NCI-H1694 treated with DMSO at 0.1 percent for 48 hours (cell line): ENCODE data around the gene THSD4.

Experiments used
- DNase-seq: peaks from one replicate; lab custom pipeline; 2025; lab: John Stamatoyannopoulos, UW

THSD4 gene

DNA sequence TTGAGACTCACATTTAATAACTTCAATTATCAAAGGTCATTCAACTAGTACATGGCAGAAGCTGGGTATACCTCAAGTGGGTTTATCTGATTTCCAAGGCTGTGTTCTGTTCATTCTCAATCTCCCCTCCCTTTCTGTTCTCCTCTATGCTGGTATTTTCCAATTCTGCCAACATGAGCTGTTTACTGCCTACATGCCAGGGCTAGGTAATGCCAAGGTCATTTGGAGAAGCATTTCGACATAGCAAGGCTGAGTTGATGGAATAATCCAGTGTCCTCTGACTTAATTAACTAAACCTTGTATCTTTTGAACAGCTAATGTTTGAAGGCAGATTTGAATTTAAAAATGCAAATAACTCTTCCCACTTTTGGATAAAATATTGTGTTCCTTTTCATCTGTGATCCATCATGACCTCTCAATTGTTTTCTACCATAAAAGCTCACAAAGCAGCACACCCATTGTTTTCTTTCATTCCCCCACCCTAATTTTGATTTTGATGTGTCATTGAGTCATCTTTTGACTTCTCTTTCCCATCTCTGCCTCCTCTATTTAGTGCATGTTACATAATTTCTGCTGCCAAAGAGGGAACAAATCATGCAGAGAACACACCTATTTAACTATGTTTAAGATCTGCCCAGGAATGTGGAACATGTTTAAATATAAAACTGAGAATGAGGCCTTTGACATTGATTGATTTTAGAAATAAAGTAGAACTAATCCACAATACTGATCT is 386.2 kb downstream of the THSD4 start:
- no peak for DNase-seq

DNA sequence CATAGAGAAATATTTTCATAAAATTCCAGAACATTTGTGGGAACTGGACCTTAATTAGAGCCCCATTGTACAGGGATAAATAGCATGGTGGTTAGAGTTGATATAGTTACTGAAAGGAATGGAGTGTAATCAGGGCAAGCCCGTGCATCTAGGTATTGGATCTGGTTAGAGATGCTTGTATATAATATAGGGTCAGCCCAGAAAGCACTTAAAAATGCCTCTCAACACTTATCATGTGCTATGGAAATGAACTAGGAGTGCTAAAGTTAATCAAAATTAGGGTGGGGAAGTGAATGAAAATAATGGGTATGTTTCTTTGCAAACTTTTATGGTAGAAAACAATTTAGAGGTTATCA is 386.8 kb downstream of the THSD4 start:
- no peak for DNase-seq

DNA sequence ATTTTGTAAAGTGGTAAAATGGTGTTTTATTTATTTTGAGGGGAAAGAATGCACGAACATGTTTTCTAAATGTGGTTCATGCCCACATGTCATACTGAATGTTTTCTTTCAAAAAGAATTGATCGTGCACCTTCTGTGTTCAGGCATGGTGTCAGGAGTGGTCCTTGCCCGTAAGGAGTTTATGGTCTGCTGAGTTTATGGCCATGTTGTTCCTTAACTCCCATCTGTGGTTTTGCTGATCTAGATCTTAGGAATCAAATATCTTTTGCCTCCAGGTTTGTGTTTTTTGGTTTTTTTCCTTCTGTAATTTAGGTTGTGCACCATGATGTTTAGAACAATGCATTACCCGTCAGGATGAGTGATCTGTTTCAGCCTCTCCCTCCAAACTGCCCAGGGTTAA is 390.7 kb downstream of the THSD4 start:
- DNase-seq = no peak

DNA sequence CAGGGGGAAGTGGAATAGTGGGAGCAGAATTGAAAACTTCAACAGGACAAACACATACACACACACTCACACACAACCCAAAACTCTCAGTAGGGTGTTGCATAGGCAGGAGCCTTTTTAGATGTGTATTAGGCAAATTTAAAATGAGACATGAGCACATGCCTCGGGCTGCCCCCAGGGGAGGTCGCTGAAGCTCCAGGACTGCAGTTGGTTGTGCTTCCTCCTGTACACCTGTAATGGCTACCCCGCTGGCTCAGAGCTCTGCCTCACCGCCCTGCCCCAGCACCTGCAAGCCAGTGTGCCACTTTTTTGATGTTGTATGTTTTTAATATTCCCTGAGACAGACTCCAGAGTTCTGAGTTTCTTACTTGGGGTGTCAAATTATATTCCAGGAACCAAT is 391.7 kb downstream of the THSD4 start:
- DNase-seq = no peak

DNA sequence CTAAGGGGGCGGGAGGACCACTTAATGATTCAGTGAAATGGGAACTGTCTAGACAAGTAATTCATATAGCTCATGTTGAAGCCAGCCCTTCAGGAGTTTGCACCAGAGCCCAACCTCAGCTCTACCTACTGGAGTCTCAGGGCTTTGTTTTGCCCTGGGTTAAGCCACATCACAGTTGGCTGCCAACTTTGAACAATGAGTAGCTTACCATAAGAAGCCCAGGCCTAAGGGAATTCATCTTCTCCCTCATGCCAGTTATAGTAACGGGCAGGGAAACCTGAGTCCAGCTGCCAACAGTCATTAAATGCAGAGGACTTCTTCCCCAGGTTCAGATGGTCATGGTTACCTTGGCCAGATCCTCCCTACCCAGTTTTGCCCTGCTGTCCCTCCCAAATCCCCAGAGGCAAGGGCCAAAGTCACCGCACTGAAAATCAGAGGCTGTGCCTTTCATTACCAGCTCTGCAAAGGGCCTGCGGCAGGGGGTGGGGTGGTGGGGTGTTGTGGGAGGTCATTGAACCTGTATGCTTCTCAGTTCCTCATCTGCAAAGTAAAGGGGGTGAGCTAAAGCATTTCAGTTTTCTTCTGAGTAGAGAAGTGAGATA is 392.9 kb downstream of the THSD4 start:
- no peak for DNase-seq

DNA sequence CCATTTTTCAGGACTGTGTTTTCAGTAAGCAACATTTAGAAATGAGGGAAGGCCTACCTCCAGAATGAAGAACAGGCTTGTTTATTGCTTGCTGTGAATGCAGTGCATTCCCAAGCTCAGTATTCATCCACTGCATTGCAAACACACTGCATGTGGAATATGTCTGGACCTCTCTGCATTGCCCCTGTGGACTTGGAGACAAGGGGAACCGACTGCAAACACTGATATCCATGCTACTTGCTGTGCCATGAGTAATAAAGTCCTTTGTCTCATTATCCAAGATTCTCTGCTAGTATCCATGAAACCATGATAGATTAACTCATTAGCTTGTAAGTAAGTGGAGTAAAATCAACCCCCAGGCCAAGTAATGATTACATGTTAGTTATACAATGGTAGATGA is 393.9 kb downstream of the THSD4 start:
- no peak for DNase-seq

DNA sequence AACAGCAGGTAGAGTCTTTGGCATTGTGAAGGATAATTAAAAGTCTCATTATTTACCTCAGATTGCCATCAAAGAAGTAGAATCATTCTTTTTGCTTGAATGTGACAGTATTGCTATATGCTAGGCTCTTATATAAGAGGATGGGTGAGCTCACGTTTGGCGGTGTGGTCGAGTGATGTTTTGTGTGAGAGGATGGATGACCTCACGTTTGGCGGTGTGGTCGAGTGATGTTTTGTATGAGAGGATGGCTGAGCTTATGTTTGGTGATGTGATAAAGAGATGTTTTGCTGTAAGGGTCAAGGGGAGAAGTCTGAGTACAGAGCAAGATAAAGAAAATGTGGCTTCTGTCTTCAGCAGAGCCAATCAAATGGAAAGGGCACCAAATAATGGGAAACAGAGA is 395.5 kb downstream of the THSD4 start:
- no peak for DNase-seq

DNA sequence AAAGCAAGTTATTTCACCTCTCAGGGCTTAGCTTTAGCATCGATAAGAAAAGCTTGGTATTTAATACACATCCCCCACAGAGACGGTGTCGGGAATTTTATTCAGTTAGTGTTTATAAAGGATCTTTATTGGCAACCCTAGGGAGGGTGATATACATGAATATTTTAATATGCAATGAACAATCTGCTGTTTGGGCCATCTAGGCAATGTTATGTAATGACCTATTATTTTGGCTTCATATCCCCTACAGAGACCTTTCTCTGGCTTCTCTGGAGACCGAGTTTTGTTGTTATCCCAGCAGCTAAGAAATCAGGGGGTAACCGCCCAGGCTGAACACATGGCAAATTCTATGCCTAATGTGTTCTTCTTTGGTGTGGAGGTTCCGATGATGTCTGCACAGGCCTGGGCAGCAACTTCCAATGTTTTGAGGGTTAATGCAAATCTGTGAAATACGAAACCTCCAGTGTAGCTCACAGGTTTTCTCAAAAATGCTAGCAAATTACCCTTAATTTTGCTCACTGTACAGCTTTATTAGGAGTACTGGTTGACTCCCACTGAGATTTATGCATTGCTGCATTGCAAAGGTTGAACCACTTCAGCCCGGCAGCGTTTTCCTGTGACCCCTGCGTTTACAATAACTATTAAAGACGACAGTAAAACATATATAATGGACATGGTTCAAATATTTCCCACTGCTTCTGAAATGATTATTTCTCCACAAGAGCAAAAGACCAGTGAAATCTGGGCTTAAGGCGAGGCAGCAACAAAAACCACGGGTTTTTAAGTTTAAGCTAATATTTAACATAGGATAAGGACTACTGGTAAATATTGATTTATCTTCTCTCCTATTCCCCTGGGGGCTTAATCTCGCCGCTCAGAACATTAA is 396.8 kb downstream of the THSD4 start:
- DNase-seq = no peak

DNA sequence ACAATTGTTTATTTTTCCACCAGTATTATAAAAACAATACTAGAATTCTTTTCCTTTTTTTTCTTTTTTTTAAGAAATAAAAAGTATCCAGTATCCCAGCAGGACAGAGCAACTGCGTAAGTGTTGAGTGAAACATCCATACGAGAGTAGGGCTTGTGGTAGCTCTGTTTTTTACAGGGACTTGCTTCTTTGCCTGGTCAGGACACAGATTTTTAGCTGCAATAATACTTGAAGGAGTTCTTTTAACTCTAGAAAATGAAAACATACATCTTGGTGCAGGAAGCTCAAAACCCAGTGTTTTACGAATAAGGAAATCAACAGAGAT is 397.4 kb downstream of the THSD4 start:
- DNase-seq = no peak

DNA sequence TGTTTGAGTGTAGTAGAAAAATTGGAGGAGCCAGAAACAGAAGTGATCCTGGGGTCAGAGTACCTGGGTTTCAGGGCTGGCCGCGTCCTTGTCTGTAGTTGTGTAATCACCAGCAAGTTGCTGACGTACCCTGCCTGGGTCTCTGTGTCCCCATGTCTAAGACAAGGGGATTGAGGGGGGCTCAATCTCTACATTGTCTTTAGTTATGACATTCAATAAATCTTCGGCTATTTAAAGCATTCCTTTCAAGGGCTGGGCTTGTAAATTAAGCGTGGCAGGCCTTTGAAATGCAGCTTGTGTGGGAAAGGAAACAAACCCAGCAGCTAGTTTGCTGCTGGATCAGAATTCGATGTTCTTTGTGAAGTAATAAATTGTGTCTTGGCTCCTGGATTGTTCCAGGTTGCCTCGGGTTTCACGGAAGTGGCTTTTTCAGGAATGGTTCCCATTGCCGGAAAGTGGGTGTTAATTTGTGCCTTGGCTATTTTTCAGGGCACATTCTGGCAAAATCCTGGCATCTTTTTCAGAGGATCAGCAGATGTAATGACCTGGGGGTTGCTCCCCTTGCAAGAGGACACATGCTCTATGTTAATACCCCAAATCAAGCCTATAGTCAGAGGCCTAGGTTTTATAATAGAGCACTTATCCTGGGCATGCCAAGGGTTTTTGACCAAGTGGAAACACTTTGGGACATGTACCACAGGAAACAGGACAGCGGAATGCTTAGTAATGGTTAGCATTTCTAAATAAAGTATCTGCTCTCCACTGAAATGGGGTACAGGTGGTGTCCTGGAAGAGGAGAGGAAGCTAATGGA is 400.3 kb downstream of the THSD4 start:
- no peak for DNase-seq

DNA sequence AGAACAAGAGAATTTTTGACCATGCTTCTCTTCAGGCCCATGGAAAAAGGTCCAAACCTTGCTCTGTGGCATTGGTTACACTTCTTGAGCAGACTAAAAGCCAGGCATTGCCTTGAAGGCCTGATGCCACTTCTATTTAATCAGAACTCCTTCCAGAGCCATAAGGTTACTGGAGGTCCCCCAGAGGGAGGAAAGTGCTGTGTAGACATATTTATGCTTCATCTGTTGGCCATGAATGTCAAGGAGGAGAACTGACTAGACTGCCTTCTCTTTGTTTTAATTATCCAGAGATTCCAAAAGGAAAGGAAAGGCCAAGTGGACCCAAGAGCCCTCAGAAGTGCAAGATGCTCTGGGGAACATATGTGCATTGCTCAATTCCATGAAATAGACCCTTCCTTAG is 402.5 kb downstream of the THSD4 start:
- DNase-seq = no peak

DNA sequence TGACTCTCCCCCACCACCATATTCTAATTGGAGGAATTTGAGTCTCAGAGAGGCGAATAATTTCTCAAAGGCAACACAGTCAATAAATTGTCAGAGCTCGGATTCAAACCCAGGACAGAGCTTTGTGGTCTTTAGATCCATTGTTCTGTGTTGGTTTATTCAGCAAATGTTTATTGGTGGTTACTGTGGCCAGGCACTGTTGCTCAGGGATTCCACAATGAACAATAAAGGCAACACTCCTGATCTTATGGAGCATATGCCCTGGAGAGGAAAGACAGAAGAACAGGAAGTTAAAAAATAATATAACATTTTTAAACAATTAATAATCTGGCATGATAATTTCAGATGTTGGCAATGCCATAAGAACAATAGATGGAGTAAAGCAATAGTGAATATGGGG is 403.4 kb downstream of the THSD4 start:
- no peak for DNase-seq

DNA sequence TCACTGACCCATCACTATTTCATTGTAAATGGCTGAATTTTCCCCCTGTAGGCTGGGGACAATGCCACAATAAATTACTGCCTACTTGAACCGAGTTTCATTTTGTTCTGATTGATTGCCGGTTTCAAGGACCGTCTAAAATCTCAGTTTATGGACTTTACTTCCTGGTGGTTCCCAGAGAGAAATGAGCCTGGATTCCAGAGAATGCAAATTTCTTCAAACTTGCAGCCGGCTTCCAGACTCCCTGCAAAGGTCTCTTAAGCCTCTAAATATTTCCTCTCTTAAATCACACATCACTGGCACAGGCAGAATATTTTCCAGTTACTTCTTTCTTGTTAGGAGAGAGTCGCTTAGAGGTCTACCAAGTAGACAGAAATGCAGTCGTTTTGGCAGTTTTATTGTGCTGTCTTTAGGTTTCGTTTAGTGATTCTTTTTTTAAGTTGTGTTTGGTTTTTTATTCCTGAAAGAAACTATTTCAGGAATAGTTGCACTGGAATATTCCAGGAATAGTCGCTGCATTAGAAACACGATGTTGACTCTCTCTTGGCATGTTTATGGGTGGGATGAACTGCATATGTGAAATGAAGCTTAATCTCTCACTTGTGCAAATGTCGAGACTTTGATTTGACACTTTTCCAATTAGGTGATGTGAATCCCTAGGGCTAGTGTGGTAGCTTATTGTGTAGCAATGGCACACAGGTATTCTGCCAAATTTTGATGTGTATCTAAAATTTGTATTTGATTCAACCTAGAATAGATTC is 411.0 kb downstream of the THSD4 start:
- DNase-seq = no peak

DNA sequence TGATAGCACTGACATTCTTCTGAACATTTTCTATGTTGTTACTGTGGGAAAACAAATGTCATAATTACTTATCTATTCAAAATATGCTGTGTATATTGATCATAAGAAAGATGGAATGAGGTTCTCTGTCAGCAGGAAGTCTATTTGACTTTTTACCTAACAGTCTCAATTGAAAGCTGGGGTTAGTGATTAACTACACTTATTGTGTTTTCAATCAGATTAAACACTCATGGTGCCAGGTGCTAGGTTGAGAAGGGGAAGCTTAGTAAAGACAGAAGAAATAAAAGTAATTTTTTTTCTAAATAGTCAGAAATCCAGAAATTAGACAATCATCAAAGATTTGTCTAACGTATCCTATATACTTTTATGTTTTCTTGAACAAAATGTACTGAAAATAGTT is 414.1 kb downstream of the THSD4 start:
- DNase-seq = no peak

DNA sequence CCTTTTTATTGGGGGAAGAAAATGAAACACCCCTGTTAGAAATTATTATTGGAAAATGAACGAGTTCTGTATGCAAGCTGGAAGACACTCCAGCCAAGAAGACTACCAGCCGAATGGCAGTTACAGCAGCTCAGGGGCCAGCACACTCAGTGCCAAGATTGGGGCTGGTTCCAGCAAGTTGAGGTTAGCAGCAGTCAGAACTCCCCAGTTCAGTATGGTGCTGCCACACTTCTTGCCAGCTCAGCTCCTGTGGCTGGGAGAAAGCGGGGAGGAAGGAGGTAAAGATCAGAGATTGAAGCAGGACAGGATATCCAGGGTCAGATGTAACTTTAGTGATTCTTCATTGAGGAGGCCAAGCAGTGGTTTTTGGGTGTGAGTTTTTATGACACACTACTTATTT is 414.8 kb downstream of the THSD4 start:
- DNase-seq = no peak

DNA sequence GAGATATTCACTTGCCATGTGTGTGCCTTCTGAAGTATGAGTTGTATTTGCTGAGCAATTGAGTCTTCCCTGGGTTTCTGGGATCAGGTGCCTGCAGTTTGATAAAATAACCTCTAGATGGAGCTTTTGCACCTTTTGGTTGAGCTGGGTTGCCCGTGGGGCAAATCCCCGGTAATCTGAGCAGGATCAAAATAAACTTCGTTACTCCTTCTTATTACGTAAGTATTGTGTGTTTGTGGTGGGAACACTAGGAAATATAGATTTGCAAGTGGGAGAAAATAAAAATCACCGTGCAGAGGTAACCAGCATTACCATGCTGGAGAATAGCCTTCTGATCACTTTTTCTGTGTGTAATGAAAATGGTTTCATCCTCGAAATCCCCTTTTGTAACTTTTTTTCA is 417.7 kb downstream of the THSD4 start:
- DNase-seq = no peak

DNA sequence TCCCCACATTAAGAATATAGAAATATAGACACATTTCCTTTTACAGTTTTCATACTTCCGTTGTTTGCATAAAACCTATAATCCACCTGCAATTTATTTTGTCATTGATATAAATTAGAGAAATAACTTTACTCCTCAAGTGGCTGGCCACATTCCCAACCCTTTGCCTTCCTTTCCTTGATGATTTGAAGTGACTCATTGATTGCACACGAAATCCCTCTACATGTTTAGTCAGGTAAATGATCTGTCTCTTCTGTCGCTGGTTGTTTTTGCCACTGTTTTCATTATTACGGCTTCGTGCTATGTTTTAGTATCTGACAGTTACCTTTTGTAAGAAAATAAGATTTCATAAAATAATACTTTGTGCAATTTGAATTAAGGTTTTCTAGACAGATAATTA is 422.9 kb downstream of the THSD4 start:
- no peak for DNase-seq

DNA sequence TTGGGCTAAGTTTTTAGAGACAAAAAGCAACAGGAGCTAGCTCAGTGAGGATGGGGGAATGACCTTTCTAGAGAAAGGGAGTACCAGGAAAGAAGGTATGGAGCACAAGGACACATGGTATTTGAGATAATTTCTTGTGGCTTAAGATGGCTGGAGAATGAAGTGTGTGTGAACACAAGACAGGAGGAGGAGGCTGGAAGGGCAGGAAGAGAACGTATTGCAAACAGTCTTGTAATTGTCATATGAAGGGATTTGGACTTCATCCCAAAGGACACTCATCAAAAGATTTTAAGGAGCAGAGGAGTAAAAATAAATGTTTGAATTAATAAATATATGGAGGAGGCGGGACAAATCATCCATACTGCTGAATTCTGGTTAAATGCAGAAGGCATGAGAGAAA is 426.5 kb downstream of the THSD4 start:
- no peak for DNase-seq

DNA sequence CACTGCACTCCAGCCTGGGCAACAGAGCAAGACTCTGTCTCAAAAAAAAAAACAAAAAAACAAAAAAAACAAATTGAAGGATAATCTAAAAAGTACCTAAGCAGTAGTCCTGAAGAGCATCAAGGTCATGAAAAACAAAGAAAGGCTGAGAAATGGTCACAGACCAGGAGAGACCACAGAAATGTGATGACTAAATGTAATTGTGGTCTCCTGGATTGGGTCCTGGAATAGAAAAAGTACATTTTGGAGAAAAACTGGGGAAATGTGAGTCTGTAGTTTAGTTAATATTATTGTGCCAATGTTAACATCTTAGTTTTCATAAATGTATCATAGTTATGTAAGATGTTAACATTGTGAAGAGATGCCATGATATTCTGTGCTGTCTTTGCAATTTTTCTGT is 427.6 kb downstream of the THSD4 start:
- DNase-seq = no peak

DNA sequence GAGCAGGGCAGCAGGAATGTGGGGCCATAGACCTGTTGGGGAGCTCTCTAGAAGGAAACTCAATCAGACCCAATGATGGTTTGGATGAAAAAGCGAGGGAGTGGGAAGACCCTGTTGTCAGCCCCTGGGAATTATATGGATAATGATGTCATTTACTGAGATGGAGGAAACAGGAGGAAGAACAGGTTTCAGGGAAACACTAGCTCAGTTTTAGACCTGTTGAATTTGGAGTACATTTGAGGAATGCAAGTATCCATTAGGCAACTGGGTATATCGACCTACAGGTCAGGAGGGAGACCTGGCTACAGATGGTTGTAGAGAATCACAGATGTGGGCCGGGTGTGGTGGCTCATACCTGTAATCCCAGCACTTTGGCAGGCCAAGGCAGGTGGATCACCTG is 428.1 kb downstream of the THSD4 start:
- DNase-seq = no peak

DNA sequence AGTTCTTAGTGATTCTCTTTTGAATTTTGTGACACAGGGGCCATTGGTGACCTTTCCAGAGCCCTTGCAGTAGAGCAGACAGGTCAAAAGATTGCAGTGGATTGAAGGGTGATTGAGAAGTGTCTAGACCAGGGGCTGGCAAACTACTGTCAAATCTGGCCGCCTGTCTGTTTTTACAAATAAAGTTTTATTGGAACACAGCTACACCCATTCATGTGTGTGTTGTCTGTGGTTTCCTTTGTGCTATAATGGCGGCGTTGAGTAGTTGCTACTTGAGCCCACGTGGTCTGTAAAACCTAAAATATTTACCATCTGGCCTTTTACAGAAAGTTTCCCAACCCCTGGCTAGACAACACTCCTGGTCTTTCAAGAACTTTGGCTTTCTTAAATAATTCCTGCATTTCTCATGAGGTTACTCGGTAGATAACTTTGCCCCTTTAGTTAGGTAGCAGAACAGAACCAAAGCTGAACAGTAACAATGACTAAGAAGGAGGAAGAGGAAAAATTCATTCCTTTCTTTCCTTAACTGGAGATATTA is 430.0 kb downstream of the THSD4 start:
- no peak for DNase-seq

DNA sequence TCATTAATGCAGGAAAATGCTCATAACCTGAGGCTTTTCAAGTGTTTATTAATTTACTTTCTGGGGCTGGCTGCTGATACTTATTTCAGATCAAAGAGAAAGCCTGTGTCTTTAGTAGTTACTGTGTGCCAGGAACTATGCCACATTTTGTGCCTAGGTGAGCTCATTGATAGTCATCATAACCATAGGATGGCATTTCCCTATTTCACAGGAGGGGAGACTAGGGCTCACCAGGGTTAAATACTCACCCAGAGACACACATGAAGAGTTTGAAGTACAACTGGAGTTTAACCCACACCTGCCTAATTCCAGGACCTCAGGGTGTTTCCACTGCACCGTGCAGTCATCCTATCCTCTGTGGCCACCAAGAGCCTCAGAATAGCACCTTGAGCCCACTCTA is 430.7 kb downstream of the THSD4 start:
- DNase-seq = no peak
